ENCODE measurements around the gene RFWD3. TPM values are rescaled to one million over a fixed set of nuclear protein-coding genes. Genes with fewer than 3 reads are reported as not detected.

RFWD3 gene
- total and polyA plus RNA-seq, 2 of the 13 experiments (the other 11 are each of a cell fraction or from before 2014, with no cell fraction given): 23.4 to 62.6 TPM

DNA sequence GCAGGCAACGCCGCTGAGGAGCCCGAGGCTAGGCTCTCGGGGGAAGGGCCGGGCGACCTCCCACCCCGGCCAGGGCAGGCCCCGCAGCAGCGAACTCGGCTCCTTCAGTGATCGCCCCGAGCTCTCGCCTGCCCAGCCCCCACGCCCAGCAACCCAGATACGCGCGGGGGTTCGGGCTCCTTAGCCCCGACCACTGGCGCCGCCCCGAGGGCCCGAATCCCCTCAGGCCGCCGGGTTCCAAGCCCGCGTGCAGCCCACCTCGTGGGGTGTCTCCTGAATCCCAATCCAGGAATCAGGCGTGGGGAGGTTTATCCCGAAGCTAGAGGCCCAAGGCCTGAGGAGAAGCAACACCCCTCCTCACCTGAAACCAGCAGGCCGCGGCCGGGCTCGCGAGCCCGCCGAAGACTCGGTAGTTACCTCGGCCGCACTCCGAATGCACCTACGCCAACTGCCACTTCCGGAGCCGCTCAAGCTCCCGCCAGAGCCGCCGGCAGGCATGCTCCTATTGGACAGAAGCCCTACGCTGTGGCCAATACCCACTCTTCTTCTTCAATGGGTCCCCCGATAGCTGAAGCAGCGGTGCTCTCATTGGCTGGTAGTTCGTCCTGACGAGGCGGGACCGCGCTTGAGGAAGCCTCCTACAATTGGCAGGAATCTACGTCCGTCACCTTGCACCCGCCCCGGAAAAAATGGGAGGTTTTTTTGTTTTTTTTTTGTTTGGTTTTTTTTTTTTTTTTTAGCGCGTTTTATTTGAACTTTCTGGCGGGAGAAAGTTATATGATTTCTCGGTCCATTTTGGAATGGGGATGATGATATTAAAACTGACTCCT, at the start of gene RFWD3 (continued):
- TF ChIP-seq NFATC3 (CRISPR knock-in tag; IDR thresholded peaks at IDR 0.05) (0 out of 2 replicates have a peak, but pooled peaks have one; percentile 60), PRMT3 (CRISPR knock-in tag; IDR thresholded peaks at IDR 0.05; ENCODE audit: borderline replicate concordance, low read depth) (no peak), HHEX (CRISPR knock-in tag; IDR thresholded peaks at IDR 0.05) (no peak), SNAI1 (CRISPR knock-in tag; IDR thresholded peaks at IDR 0.05; ENCODE audit: borderline replicate concordance) (peak; percentile 78; the same call in 1 of the 2 replicates), ZNF598 (CRISPR knock-in tag; IDR thresholded peaks at IDR 0.05; ENCODE audit: borderline replicate concordance) (peak; percentile 86), FLYWCH1 (CRISPR knock-in tag; IDR thresholded peaks at IDR 0.05) (no peak), ZSCAN9 (CRISPR knock-in tag; IDR thresholded peaks at IDR 0.05; ENCODE audit: borderline replicate concordance) (peak; percentile 84; the same call in 1 of the 2 replicates), ZBTB20 (CRISPR knock-in tag; IDR thresholded peaks at IDR 0.05; ENCODE audit: borderline replicate concordance, low read depth) (peak; percentile 78; the same call in 1 of the 2 replicates), MAF1 (CRISPR knock-in tag; IDR thresholded peaks at IDR 0.05; ENCODE audit: borderline replicate concordance) (no peak; the same call in 1 of the 2 replicates), NFIB (CRISPR knock-in tag; IDR thresholded peaks at IDR 0.05; ENCODE audit: borderline replicate concordance) (no peak), FOXC1 (CRISPR knock-in tag; IDR thresholded peaks at IDR 0.05; ENCODE audit: borderline replicate concordance) (peak; percentile 48; the same call in 1 of the 2 replicates), ZKSCAN5 (CRISPR knock-in tag; IDR thresholded peaks at IDR 0.05) (no peak), FOXP1 (IDR thresholded peaks at IDR 0.05) (no peak), FOXP1 (CRISPR knock-in tag; IDR thresholded peaks at IDR 0.05) (no peak), HNRNPH1 (optimal IDR thresholded peaks at IDR 0.05; ENCODE audit: low read depth, low read length) (no peak), CREB1 (IDR thresholded peaks at IDR 0.05) (peak; percentile 95), CREB1 (CRISPR knock-in tag; IDR thresholded peaks at IDR 0.05) (peak; percentile 96), RFXAP (CRISPR knock-in tag; IDR thresholded peaks at IDR 0.05; ENCODE audit: borderline replicate concordance) (0 out of 2 replicates have a peak, but pooled peaks have one; percentile 68), ZNF768 (CRISPR knock-in tag; IDR thresholded peaks at IDR 0.05) (peak; percentile 56; the same call in 1 of the 2 replicates), ZNF20 (CRISPR knock-in tag; IDR thresholded peaks at IDR 0.05) (peak; percentile 55; the same call in 1 of the 2 replicates), BORCS8-MEF2B (CRISPR knock-in tag; IDR thresholded peaks at IDR 0.05) (peak; percentile 83)
- TF ChIP-seq, protein P1, sequence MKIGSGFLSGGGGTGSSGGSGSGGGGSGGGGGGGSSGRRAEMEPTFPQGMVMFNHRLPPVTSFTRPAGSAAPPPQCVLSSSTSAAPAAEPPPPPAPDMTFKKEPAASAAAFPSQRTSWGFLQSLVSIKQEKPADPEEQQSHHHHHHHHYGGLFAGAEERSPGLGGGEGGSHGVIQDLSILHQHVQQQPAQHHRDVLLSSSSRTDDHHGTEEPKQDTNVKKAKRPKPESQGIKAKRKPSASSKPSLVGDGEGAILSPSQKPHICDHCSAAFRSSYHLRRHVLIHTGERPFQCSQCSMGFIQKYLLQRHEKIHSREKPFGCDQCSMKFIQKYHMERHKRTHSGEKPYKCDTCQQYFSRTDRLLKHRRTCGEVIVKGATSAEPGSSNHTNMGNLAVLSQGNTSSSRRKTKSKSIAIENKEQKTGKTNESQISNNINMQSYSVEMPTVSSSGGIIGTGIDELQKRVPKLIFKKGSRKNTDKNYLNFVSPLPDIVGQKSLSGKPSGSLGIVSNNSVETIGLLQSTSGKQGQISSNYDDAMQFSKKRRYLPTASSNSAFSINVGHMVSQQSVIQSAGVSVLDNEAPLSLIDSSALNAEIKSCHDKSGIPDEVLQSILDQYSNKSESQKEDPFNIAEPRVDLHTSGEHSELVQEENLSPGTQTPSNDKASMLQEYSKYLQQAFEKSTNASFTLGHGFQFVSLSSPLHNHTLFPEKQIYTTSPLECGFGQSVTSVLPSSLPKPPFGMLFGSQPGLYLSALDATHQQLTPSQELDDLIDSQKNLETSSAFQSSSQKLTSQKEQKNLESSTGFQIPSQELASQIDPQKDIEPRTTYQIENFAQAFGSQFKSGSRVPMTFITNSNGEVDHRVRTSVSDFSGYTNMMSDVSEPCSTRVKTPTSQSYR (CRISPR knock-in tag; IDR thresholded peaks at IDR 0.05; ENCODE audit: borderline replicate concordance): peak; percentile 35; the same call in 1 of the 2 replicates
- TF ChIP-seq, protein P2, sequence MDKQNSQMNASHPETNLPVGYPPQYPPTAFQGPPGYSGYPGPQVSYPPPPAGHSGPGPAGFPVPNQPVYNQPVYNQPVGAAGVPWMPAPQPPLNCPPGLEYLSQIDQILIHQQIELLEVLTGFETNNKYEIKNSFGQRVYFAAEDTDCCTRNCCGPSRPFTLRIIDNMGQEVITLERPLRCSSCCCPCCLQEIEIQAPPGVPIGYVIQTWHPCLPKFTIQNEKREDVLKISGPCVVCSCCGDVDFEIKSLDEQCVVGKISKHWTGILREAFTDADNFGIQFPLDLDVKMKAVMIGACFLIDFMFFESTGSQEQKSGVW (CRISPR knock-in tag; IDR thresholded peaks at IDR 0.05; ENCODE audit: borderline replicate concordance): no peak
- TF ChIP-seq, protein P3, sequence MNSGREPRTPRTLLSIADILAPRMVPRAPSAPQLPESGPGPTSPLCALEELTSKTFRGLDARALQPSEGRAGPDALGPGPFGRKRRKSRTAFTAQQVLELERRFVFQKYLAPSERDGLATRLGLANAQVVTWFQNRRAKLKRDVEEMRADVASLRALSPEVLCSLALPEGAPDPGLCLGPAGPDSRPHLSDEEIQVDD (CRISPR knock-in tag; IDR thresholded peaks at IDR 0.05; ENCODE audit: borderline replicate concordance): 0 out of 2 replicates have a peak, but pooled peaks have one; percentile 28
- TF ChIP-seq, protein P4, sequence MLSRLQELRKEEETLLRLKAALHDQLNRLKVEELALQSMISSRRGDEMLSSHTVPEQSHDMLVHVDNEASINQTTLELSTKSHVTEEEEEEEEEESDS (CRISPR knock-in tag; IDR thresholded peaks at IDR 0.05; ENCODE audit: borderline replicate concordance): no peak

Measured in HepG2 (cell line).